ENCODE measurements around the gene RAD17. TPM values are rescaled to one million over a fixed set of nuclear protein-coding genes. Genes with fewer than 3 reads are reported as not detected.

The RAD17 gene
- total and polyA plus RNA-seq, 4 donors = 6.0 to 14.5 (median 11.8) TPM

DNA sequence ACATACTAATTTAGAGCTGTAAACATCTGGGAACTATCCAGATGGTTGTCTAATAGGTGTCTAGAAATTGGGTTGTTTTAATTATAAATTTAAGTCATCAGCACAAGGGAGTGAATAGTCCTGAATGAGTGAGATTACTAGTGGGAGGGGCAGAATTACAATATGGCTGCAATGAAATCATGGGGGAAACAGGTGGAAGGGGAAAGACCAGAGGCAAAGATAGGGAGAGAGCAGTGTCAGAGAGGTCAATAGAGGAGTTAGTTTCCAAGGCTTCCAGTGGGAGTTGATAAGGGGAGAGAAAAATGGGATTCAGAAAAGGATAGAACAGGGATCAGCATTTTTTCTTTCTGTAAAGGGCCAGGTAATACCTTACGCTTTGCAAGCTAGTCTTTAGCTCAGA is 9.2 kb upstream of the RAD17 start:
- WGBS = 96% methylated on average over 1 of the region's 1 CpG
- H3K27ac ChIP-seq (ENCODE audit: low read depth in 1 of 2, low read length in 2 of 2) = no peak overlapping the region

More for the DNA sequence above, 9.2 kb upstream of the RAD17 start:
- Histone ChIP-seq H3K4me1 (ENCODE audit: control insufficient read depth in 4 of 4, insufficient read depth in 4 of 4, low read length in 3 of 4) (no peaks in the 10 kb centered on the region), H3K36me3 (ENCODE audit: control insufficient read depth in 4 of 4, insufficient read depth in 3 of 4, low read depth in 1 of 4, low read length in 3 of 4) (peaks cover 6 to 20% (median 12%) of the 10 kb centered on the region in 4 donors), H3K27me3 (ENCODE audit: control insufficient read depth in 4 of 4, insufficient read depth in 4 of 4, low read length in 3 of 4) (no peaks in the 10 kb centered on the region), H3K4me3 (ENCODE audit: low read depth in 1 of 3, low read length in 3 of 3) (no peak overlapping the region), H3K9ac (ENCODE audit: low read depth in 1 of 2, low read length in 2 of 2) (no peak overlapping the region), H3K9me3 (ENCODE audit: control insufficient read depth in 4 of 4, low read length in 3 of 4) (no peaks in the 10 kb centered on the region)
- TF ChIP-seq NR2F2 (IDR thresholded peaks at IDR 0.05) = no peak
- no peak for TF ChIP-seq MAX (IDR thresholded peaks at IDR 0.05)
- no peak for TF ChIP-seq RAD21 (IDR thresholded peaks at IDR 0.05)
- TF ChIP-seq SP1 (IDR thresholded peaks at IDR 0.05) = no peak
- TF ChIP-seq GABPA (IDR thresholded peaks at IDR 0.05 in 1 of 2, conservative IDR thresholded peaks at IDR 0.05 in 1 of 2) = no peak
- TF ChIP-seq ATF3 (IDR thresholded peaks at IDR 0.05) = no peak
- TF ChIP-seq, protein P1, sequence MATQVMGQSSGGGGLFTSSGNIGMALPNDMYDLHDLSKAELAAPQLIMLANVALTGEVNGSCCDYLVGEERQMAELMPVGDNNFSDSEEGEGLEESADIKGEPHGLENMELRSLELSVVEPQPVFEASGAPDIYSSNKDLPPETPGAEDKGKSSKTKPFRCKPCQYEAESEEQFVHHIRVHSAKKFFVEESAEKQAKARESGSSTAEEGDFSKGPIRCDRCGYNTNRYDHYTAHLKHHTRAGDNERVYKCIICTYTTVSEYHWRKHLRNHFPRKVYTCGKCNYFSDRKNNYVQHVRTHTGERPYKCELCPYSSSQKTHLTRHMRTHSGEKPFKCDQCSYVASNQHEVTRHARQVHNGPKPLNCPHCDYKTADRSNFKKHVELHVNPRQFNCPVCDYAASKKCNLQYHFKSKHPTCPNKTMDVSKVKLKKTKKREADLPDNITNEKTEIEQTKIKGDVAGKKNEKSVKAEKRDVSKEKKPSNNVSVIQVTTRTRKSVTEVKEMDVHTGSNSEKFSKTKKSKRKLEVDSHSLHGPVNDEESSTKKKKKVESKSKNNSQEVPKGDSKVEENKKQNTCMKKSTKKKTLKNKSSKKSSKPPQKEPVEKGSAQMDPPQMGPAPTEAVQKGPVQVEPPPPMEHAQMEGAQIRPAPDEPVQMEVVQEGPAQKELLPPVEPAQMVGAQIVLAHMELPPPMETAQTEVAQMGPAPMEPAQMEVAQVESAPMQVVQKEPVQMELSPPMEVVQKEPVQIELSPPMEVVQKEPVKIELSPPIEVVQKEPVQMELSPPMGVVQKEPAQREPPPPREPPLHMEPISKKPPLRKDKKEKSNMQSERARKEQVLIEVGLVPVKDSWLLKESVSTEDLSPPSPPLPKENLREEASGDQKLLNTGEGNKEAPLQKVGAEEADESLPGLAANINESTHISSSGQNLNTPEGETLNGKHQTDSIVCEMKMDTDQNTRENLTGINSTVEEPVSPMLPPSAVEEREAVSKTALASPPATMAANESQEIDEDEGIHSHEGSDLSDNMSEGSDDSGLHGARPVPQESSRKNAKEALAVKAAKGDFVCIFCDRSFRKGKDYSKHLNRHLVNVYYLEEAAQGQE (IDR thresholded peaks at IDR 0.05) = no peak
- no peak for TF ChIP-seq FOXA1 (IDR thresholded peaks at IDR 0.05)
- TF ChIP-seq HNF4G (IDR thresholded peaks at IDR 0.05) = no peak
- no peak for TF ChIP-seq CTCF (IDR thresholded peaks at IDR 0.05; ENCODE audit: low read depth, low read length, missing input control)
- no peak for TF ChIP-seq RXRA (IDR thresholded peaks at IDR 0.05)
- no peak for TF ChIP-seq YY1 (IDR thresholded peaks at IDR 0.05)
- no peak for TF ChIP-seq EGR1 (IDR thresholded peaks at IDR 0.05; ENCODE audit: low read depth in 2 of 2)
- TF ChIP-seq ZBTB33 (IDR thresholded peaks at IDR 0.05) = no peak
- TF ChIP-seq TAF1 (conservative IDR thresholded peaks at IDR 0.05) = no peak
- TF ChIP-seq HNF4A (conservative IDR thresholded peaks at IDR 0.05) = no peak
- no peak for TF ChIP-seq FOXA2 (IDR thresholded peaks at IDR 0.05)
- no peak for TF ChIP-seq JUND (IDR thresholded peaks at IDR 0.05)
- no peak for DNase-seq (ENCODE audit: low spot score)
